NT2/D1 (cell line): ENCODE data around the gene ZNF425.
A peak's percentile ranks its signal among the peaks of the same experiment; 100 is the strongest.

ENCODE experiments used
- DNase-seq: peaks from one replicate; pipeline ENCODE4 v3.0.0-alpha.2; 2011; ENCODE audit warnings: low read depth, low spot score
- H3K27me3 ChIP-seq: 2 replicates; pipeline ENCODE4 v1.6.0; 2011; ENCODE audit warnings: mild to moderate bottlenecking; ENCODE audit not compliant: insufficient read length, insufficient read depth
- H3K36me3 ChIP-seq: 2 replicates; pipeline ENCODE4 v1.6.1; 2011; ENCODE audit warnings: mild to moderate bottlenecking, low read length, mixed read lengths; ENCODE audit not compliant: insufficient read depth, insufficient read length
- H3K4me1 ChIP-seq: 2 replicates; pipeline ENCODE4 v1.5.1; 2011; ENCODE audit not compliant: insufficient read depth, insufficient read length
- H3K4me3 ChIP-seq: 2 replicates; pipeline ENCODE4 v1.5.1; 2011; ENCODE audit warnings: low read depth; ENCODE audit not compliant: insufficient read length
- H3K9ac ChIP-seq: 2 replicates; pipeline ENCODE4 v1.6.0; 2011; ENCODE audit warnings: low read depth; ENCODE audit not compliant: insufficient read length
- H3K9me3 ChIP-seq: 2 replicates; pipeline ENCODE4 v1.5.1; 2011; ENCODE audit warnings: mild to moderate bottlenecking, low read length; ENCODE audit not compliant: insufficient read depth
- SUZ12 ChIP-seq: IDR thresholded peaks from 2 replicates; pipeline ENCODE4 v1.6.1; 2011; ENCODE audit not compliant: insufficient read length, insufficient read depth; ENCODE audit errors: extremely low read depth
- YY1 ChIP-seq: IDR thresholded peaks from 2 replicates; pipeline ENCODE4 v1.6.1; 2011; ENCODE audit not compliant: insufficient read length, insufficient read depth
- ZNF274 ChIP-seq: IDR thresholded peaks from 2 replicates; pipeline ENCODE4 v1.6.1; 2011; ENCODE audit warnings: mild to moderate bottlenecking, low read depth, low read length

The ZNF425 gene

GRCh38 chr7:149084407-149084806 lies 41.7 kb downstream of the ZNF425 start:
- TF ChIP-seq SUZ12 = no peak
- H3K4me1 ChIP-seq = no peaks in the 10 kb centered on the region
- peaks cover 22% of the 10 kb centered on the region for H3K36me3 ChIP-seq
- H3K9me3 ChIP-seq = peaks cover 21% of the 10 kb centered on the region; the same call in 1 of the 2 replicates
- no peak for DNase-seq
- H3K27me3 ChIP-seq = no peaks in the 10 kb centered on the region
- H3K4me3 ChIP-seq = no peak overlapping the region
- no peak overlapping the region for H3K9ac ChIP-seq

DNA sequence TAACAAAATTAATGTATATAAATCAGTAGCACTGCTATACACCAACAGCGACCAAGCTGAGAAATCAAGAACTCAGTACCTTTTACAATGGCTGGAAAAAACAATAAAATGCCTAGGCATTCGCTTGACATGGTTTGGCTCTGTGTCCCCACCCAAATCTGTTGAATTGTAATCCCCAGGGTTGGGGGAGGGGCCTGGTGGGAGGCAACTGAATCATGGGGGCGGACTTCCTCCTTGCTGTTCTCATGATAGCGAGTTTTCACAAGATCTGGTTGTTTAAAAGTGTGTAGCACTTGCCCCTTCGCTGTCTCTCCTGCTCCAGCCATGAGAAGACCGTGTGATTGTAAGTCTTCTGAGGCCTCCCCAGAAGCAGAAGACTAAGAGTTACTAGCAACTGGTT lies 44.2 kb downstream of the ZNF425 start:
- Histone ChIP-seq H3K27me3 (no peaks in the 10 kb centered on the region), H3K9me3 (peaks cover 21% of the 10 kb centered on the region; the same call in 1 of the 2 replicates), H3K36me3 (peaks cover 20% of the 10 kb centered on the region), H3K9ac (no peak overlapping the region), H3K4me3 (no peak overlapping the region), H3K4me1 (no peaks in the 10 kb centered on the region)
- TF ChIP-seq YY1 = no peak
- no peak for DNase-seq

GRCh38 chr7:149077594-149077993 lies 48.5 kb downstream of the ZNF425 start:
- no peak overlapping the region for H3K9ac ChIP-seq
- H3K27me3 ChIP-seq = no peaks in the 10 kb centered on the region
- peaks cover 29% of the 10 kb centered on the region for H3K36me3 ChIP-seq
- TF ChIP-seq ZNF274 = no peak
- TF ChIP-seq SUZ12 = no peak
- no peak for TF ChIP-seq YY1
- H3K9me3 ChIP-seq = no peaks in the 10 kb centered on the region
- DNase-seq = no peak
- no peaks in the 10 kb centered on the region for H3K4me1 ChIP-seq
- H3K4me3 ChIP-seq = no peak overlapping the region

- no peak overlapping the region for H3K4me3 ChIP-seq
- peaks cover 47% of the 10 kb centered on the region for H3K36me3 ChIP-seq
- H3K9ac ChIP-seq = no peak overlapping the region
- H3K27me3 ChIP-seq = no peaks in the 10 kb centered on the region
- TF ChIP-seq SUZ12 = no peak
- no peak for TF ChIP-seq YY1
- TF ChIP-seq ZNF274 = no peak
- DNase-seq = no peak
- no peaks in the 10 kb centered on the region for H3K4me1 ChIP-seq
- no peaks in the 10 kb centered on the region for H3K9me3 ChIP-seq
These were observed 50.8 kb downstream of the ZNF425 start for GRCh38 chr7:149075286-149075685.

DNA sequence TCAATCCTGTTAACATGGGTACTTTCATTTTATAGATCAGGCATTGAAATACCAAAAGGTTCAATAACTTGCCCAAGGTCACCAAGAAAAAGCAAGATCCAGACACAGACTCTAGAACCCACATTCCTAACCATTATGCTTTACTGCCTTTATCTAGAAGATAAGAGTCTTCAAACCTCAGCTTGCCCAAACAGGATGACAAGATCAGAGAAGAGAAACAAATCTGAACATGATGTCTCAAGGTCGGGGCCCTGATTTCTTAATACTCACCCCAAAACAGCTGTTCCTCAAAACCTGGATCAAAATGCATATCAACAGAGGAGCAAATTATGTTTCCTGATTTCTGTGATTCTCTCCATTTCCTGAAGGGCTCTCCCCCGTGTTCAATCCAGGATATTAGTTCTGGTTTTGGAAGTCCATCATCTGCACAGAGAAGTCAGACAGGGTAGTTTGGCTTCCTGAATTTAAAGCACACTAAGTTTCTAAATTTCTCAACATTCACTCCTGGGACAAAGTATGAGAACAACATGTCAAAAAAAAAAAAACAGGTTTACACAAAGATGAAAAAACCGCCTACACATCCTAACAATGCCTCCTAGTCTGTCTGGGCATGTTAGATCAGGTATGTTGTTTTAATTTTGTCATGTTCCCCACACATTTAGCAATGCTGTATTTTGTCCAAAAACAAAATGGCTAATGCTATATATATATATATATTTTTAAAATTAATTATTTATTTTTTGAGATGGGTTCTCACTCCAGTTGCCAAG lies 51.8 kb downstream of the ZNF425 start:
- Histone ChIP-seq H3K9me3 (no peaks in the 10 kb centered on the region), H3K4me3 (no peak overlapping the region), H3K9ac (no peak overlapping the region), H3K36me3 (peaks cover 51% of the 10 kb centered on the region), H3K4me1 (no peaks in the 10 kb centered on the region), H3K27me3 (no peaks in the 10 kb centered on the region)
- TF ChIP-seq ZNF274 (no peak), YY1 (no peak), SUZ12 (no peak)
- no peak for DNase-seq

DNA sequence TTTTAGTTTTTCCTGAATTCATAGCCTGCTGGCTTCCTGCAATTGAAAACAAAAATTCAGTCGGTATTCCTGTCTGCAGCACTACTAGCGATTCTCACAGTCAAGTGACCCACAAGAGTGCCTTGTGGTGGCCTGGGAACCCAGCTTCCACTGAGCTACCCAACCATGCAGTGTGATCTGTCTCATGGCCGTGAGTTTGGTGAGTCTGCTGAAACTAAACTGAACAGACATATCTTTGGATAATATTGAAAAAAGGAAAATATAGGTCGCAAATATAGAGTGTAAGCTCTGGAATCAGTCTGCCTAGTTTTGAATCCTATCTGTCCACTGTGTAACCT lies 53.7 kb downstream of the ZNF425 start:
- Histone ChIP-seq H3K4me3 (no peak overlapping the region), H3K27me3 (no peaks in the 10 kb centered on the region), H3K9ac (no peak overlapping the region), H3K36me3 (peaks cover 56% of the 10 kb centered on the region), H3K9me3 (no peaks in the 10 kb centered on the region), H3K4me1 (no peaks in the 10 kb centered on the region)
- DNase-seq = no peak
- TF ChIP-seq SUZ12 = no peak
- TF ChIP-seq ZNF274 = no peak
- no peak for TF ChIP-seq YY1

DNA sequence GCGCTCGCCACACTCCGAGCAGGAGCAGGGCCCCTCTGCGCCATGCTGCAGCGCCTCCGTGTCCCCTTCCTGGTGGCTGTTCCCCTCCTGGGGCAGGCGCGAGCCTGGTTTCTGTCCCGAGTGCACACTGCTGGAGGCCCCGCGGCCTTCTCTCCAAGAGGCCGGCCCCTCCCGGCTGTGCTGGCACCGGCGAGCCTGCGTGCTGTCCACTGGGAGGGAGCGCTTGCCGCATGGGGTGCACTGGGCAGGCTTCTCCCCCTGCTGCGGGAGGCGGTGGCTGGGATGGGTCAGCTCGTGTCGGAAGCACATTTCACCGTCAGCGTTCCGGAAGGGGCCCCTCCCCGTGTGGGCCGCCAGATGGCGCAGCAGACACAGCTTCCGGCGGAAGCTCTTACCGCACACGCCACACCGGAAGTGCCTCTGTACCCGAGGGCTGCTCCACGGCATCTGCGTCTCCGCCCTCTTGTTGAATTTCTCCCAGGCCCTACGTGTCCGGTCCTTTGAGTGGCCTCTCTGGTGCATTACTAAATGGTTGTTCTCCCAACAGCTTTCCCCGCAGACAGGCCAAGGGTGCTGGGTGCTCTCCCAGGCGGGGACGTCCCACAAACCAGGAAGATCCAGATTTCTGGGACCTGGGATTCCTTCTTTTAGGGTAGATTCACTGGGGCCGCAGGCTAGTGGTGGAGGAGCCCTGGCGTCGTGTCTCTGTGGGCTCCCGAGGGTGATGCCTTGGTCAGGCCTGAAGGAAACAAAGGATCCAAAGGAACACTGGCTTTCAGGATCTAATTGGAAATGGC lies 54.3 kb downstream of the ZNF425 start:
- Histone ChIP-seq H3K4me3 (no peak overlapping the region), H3K9ac (peak overlapping the region; percentile 36), H3K36me3 (peaks cover 53% of the 10 kb centered on the region), H3K4me1 (no peaks in the 10 kb centered on the region), H3K27me3 (no peaks in the 10 kb centered on the region), H3K9me3 (no peaks in the 10 kb centered on the region)
- TF ChIP-seq SUZ12 = no peak
- TF ChIP-seq YY1 = no peak
- TF ChIP-seq ZNF274 = no peak
- DNase-seq = peak; percentile 60
